ENCODE results near the gene TBC1D1.

TBC1D1 gene

GRCh38 chr4:37995299-37995821 is 104.5 kb downstream of the TBC1D1 start:
- DNase-seq = no peak

GRCh38 chr4:37995981-37996775 is 105.3 kb downstream of the TBC1D1 start:
- DNase-seq = no peak

GRCh38 chr4:37998226-37998625 is 107.3 kb downstream of the TBC1D1 start:
- no peak for DNase-seq

- DNase-seq = no peak
Observed at GRCh38 chr4:37999000-37999716, 108.3 kb downstream of the TBC1D1 start.

DNA sequence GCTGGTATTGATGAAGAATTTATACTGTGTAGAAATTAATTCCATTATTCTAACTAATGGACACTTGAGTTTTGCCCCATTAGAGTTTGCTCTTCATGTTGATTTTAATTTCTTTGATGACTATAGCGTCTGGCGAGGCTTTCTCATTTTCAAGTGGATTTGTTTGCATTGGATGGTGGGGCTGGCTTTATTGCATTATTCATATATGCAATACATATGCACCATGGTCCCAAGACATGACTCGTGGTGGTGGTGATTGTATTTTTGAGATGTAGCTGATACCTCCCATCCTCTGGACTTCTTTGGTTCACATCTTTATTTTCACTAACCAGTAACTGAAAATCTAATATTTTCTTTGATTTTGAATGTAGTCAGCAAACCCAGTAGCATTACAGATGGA is 109.1 kb downstream of the TBC1D1 start:
- DNase-seq = no peak

- no peak for DNase-seq
Observed at GRCh38 chr4:38001927-38002326, 111.0 kb downstream of the TBC1D1 start.

GRCh38 chr4:38002451-38003071 is 111.7 kb downstream of the TBC1D1 start:
- no peak for DNase-seq

GRCh38 chr4:38003102-38003501 is 112.2 kb downstream of the TBC1D1 start:
- DNase-seq = no peak

DNA sequence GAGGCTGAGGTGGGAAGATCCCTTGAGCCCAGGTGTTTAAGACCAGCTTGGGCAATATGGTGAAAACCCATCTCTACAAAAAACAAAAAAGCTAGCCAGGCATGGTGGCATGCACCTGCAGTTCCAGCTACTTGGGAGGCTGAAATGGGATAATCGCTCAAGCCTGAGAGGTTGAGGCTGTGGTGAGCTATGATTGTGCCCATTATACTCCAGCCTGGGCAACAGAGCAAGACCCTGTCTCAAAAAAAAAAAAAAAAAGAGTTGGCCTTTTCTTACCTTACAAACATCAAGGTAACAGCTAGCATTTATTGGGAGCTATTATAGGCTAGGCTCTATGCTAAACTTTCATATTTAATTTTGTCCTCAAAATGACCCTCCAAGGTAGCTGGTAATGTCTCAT is 112.7 kb downstream of the TBC1D1 start:
- DNase-seq = no peak

GRCh38 chr4:38004062-38004461 is 113.2 kb downstream of the TBC1D1 start:
- DNase-seq = no peak

GRCh38 chr4:38004887-38005286 is 114.0 kb downstream of the TBC1D1 start:
- DNase-seq = no peak

- no peak for DNase-seq
Observed at GRCh38 chr4:38005637-38006036, 114.8 kb downstream of the TBC1D1 start.

DNA sequence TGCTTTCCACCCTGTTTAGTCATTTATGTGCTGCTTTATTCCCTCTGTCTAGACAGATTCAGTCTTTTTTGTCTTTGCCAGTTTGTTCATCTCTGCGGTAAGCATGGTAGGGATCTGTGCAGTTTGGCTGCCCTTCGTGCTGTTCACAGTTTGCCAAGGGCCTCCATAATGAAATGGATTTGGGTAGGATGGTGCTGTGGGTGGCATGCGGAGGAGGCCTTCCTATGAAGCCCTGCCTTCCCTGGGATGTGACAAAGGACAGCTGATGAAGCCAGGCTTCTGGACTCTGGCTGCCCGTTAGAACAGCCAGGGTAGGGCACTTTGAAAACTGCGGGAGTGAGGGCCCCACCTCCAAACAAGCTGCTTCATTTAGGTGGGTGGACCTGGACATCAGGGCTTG is 116.8 kb downstream of the TBC1D1 start:
- no peak for DNase-seq

- no peak for DNase-seq
Observed at GRCh38 chr4:38008571-38009021, 117.7 kb downstream of the TBC1D1 start.

DNA sequence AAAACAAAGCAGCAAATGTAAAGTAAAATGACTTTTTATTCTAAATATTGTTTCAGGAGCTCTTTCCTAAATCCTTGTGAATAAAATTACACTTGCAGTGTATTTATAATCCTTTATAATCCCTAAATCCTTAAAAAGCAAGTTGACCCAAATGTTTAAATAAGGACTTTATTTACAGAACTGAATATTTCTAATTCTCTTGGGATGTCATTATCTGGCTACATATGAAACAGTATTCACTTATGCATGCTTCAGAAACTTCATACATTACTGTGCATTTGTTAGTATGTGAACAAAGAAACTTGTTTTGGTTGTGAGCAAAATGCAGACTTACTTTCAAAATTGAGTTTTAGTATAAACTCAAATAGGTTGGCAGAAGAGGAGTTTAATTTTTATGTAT is 118.5 kb downstream of the TBC1D1 start:
- DNase-seq = no peak

GRCh38 chr4:38009949-38010348 is 119.1 kb downstream of the TBC1D1 start:
- no peak for DNase-seq

DNA sequence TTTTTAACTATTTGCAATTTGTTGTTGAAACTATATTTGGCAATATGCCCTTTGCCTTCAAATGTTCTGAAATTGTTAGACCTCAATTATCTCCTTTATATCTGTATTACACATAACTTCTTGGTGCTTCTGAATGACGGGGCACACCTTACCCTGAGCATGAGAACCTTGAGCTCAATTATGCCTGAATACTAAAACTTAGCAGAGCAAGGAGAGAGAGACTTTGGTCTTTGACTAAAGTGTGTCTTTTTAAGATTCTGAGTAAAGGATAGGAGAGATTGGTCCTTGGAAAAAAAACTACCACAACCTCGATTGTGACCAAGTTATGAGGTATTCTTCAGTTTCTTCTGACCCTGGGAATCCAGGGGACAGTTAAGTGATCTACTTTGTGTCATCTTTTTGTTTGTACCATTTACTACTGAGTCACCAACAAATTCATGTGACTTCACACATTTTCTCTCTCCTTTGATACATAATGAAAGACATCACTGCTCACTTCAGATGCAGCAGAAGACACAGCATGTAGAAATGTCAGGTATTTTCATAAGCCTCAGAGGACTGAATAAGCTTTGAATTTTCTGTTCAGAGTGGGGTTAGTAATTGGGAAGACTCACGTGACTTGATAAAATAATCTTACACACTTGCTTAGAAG is 120.8 kb downstream of the TBC1D1 start:
- no peak for DNase-seq

DNA sequence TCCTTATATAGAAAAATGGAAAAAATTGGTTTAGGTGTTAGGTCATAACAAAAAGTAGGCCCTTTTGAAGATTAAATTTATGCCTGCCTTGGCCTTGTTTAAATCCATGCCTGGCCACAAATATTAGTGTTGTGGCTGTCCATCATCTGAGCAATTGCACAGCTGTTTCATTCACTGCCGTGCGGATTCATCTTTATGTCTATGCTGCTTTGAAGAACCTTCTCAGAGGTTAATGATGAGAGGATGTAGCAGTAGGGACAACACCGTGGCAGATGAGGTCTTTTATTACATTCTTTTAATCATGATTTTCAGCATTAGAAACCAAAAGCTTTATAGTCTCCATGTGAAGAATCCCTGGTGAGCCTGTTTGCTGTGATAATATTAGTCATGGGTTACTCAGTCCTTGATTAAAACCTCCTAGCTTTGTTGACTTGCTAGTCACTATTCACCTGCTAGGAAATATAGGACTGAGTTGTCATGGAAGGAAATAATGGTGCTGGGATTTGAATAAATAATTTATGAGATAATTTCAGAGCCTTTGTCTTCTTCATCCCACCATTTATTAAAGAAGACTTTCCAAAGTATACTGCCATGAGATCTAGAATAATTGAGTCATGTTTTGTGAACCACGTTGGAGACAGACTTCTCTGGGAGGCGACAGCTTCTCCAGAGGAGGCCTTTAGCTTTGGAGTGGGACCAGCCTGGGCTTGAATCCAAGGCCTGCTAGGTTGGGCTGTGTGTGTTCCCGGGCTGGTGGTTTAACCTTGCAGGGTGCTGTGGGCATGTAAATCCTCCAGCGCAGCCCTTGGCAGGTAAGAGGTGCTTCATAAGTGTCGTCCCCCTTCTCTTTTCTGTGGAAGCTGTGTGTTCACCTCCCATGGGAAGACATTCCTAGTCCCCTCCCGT is 122.8 kb downstream of the TBC1D1 start:
- DNase-seq = no peak

DNA sequence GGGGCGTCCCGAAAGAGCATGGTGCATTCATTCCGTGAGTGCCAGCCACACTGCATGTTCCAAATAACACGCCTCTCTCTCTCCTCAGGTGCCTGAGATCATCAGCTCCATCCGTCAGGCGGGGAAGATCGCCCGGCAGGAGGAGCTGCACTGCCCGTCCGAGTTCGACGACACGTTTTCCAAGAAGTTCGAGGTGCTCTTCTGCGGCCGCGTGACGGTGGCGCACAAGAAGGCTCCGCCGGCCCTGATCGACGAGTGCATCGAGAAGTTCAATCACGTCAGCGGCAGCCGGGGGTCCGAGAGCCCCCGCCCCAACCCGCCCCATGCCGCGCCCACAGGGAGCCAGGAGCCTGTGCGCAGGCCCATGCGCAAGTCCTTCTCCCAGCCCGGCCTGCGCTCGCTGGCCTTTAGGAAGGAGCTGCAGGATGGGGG is 123.6 kb downstream of the TBC1D1 start:
- no peak for DNase-seq

DNA sequence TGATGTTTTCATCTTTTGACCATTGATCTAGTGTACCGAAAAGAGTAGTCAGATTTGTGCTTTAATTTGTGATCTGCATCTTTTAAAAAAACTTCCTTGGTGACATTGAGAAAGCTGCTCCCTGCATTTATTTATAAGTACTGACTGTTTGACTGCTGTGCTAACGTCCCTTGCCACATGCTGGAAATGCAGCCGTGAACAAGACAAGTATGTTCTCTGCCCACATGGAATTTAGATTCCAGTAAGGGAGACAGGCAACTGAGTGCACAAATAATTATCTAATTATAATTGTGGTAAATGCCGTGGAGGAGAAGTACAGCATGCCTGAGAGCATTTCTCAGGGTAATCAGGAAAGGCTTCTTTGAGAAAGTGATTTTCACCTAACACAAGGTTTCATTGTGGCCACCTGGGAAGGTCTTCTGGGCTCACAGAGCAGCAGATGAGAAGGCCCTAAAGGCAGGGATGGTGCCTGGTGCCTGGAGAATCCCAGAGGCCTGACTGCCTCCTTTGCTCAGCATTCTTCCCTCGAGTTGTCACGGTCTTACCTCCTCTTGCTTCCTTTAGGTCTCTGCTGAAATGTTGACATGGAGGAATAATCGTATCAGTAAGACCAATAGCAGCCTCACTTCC is 125.1 kb downstream of the TBC1D1 start:
- DNase-seq = no peak

GRCh38 chr4:38016698-38017097 is 125.8 kb downstream of the TBC1D1 start:
- no peak for DNase-seq
